Measurements from ENCODE around the gene YRDC.

Gene YRDC

DNA sequence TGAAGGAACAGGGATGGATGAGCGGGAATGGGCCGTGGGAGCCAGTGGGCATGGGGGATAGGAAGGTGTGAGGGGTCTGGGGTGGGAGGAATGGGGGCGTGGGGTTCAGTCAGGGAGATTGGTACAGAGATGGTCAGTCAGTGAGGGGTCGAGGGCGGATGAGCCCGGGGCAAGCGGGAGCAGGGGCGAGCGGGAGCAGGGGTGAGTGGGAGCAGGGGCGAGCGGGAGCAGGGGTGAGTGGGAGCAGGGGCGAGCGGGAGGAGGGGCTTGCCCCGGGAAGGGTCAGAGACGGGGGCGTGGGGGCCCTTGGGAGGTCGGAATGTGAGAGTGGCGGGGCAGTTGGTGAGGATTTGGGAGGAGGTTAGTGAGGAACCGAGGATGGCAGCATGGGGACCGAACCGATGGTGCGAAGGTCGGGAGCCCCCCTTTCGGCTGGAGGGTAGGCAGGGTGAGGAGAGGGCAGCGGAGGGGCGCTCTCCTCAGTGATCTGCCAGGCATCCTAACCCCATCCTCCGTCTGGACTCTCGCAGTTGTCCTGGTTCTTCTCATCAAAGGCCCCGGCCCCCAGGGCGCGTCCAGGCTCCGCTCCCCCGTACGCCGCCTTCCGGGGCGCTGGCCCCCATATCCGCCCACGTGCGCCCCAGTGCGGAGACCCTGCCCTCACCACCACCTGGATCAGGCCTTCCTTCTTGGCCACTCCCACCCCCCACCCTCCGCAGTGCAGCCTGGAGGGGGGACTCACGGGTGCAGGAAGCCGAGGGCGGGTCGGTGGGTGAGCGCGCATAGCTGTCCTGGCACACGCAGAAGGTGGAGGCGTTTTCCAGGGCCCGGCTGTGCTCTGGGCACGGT, 54.3 kb downstream of the YRDC start:
- Histone ChIP-seq H3K4me3 (ENCODE audit: low read length) (peak overlapping the region; percentile 33; the same call in 1 of the 2 replicates), H3K27ac (ENCODE audit: low read length) (no peak overlapping the region), H3K9ac (ENCODE audit: low read length) (no peak overlapping the region), H3K27me3 (replicated peaks; ENCODE audit: insufficient read depth, low read length) (peaks cover 19% of the 10 kb centered on the region), H3K79me2 (ENCODE audit: low read length) (no peaks in the 10 kb centered on the region), H3F3A (ENCODE audit: insufficient read depth, low read length) (no peaks in the 10 kb centered on the region), H3K4me2 (ENCODE audit: low read depth, low read length) (peak overlapping the region; percentile 49), H3K9me2 (replicated peaks; ENCODE audit: insufficient read depth, low read length) (no peaks in the 10 kb centered on the region), H4K20me1 (ENCODE audit: insufficient read depth, low read length) (no peaks in the 10 kb centered on the region), H3K4me1 (ENCODE audit: low read length) (peaks cover 4% of the 10 kb centered on the region; the same call in 1 of the 2 replicates), H3K9me3 (replicated peaks; ENCODE audit: insufficient read depth, low read length) (no peaks in the 10 kb centered on the region), H3K36me3 (replicated peaks; ENCODE audit: insufficient read depth, low read length) (no peaks in the 10 kb centered on the region), H2AFZ (ENCODE audit: low read length) (0 out of 2 replicates have a peak overlapping the region, but pooled peaks have one; percentile 51)
- DNase-seq: no peak
- TF ChIP-seq, protein P1, sequence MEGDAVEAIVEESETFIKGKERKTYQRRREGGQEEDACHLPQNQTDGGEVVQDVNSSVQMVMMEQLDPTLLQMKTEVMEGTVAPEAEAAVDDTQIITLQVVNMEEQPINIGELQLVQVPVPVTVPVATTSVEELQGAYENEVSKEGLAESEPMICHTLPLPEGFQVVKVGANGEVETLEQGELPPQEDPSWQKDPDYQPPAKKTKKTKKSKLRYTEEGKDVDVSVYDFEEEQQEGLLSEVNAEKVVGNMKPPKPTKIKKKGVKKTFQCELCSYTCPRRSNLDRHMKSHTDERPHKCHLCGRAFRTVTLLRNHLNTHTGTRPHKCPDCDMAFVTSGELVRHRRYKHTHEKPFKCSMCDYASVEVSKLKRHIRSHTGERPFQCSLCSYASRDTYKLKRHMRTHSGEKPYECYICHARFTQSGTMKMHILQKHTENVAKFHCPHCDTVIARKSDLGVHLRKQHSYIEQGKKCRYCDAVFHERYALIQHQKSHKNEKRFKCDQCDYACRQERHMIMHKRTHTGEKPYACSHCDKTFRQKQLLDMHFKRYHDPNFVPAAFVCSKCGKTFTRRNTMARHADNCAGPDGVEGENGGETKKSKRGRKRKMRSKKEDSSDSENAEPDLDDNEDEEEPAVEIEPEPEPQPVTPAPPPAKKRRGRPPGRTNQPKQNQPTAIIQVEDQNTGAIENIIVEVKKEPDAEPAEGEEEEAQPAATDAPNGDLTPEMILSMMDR (IDR thresholded peaks at IDR 0.05; ENCODE audit: low read length): no peak
- TF ChIP-seq EZH2 (optimal IDR thresholded peaks at IDR 0.05; ENCODE audit: low read depth, low read length) (no peak), EZH2phosphoT487 (IDR thresholded peaks at IDR 0.05; ENCODE audit: low read length) (no peak)
